ELR (cell line): ENCODE data around the gene MACROD2.

ENCODE experiments used
- DNase-seq: peaks from one replicate; pipeline ENCODE4 v3.0.0-alpha.2; 2015; ENCODE audit warnings: low read depth

MACROD2 gene

GRCh38 chr20:14470231-14470899 lies 475.0 kb downstream of the MACROD2 start:
- no peak for DNase-seq

DNA sequence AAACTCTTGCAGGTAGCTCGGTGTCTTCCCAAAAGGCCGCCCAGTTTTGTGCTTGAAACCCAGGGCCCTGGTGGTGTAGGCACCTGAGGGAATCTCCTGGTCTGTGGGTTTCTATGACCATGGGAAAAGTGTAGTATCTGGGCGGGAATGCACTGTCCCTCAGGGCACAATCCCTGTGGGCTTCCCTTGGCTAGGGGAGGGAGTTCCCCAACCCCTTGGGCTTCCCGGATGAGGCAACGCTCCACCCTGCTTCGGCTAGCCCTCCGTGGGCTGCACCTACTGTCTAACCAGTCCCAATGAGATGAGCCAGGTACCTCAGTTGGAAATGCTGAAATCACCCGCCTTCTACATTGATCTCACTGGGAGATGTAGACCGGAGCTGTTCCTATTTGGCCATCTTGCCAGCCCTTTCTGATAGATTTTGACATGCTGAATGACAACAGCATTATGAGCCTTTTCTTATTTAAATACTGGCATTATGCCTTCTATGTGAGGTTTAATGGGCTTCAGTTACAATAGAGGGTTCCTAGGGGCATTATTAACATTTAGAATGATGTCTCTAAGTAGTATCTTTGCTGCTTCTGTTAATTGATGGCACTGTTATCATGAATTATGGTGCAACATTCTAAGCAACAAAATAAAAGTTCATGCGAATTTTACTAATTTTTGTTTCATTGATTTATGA lies 475.8 kb downstream of the MACROD2 start:
- DNase-seq, result no peak

DNA sequence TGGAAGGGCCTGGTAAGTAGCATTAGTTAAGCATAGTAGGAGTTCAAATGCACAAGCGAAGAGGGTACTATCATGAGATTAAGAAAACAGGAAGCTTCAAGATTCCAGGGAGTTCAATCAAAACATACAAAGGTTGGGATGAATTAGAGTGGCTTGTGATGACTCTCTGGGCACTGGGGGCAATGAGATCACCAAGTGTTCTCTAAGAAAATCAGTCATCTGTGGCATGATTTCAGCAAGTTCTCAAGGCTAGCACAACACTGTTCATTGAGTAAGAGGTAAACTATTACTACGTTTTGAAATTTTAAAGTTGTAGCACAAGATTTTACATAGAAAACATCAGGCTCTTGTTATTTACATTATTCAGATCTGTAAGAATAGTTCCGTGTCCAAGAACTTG lies 481.8 kb downstream of the MACROD2 start:
- peak; percentile 47 for DNase-seq

- DNase-seq, result no peak
Measured at GRCh38 chr20:14478126-14478525, 482.8 kb downstream of the MACROD2 start.

GRCh38 chr20:14481863-14482262 lies 486.5 kb downstream of the MACROD2 start:
- DNase-seq, result peak; percentile 70

DNA sequence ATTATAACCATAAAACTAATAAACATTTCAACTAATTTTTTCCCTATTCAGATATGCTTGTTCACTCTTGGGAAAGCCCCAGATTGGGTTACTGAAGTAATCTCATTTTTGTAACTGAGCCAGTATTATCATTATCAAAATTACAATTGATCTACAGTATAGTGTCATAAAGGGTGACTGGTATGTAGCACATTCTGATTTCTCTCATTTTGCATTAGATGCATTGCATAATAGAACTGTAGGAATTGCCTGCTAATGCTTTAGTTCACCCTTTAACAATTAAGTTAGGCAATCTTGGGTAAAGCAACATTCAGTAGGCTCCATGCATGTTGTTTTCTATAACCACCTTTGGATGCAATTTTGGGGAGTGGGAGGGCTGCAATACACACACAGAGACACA lies 492.9 kb downstream of the MACROD2 start:
- no peak for DNase-seq

DNA sequence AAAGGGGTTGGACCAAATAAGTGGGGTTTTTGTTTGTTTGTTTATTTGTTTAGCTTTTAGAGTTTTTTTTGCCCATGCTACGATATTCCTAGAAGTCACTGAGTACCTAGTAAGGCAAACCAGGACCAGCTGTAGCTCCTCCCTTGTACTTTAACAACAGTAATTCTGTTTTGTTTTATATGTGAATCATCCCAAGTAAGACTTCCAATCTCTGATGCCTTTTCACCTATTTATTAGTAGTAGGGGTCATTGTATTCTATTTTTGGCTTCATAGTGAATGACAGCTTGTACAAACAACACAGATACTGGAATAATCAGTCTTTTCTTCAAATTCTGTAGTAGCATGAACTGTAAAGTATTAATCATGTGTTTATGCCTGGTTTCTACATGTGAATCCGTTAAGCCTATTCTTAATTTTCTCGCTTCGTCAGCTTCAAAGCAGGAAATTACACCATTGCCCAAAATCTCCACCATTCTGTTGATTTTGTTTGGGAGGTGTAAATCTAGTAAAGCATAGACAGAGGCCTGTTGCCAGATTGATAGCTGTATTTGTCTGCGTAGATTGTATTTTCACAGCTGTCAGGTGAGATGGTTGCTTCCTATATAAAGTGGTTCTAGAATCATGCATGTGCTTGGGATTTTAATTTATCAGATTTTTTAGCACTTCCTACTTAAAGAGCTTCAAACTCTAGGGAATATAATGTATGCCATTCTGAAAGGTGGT lies 493.6 kb downstream of the MACROD2 start:
- no peak for DNase-seq

DNA sequence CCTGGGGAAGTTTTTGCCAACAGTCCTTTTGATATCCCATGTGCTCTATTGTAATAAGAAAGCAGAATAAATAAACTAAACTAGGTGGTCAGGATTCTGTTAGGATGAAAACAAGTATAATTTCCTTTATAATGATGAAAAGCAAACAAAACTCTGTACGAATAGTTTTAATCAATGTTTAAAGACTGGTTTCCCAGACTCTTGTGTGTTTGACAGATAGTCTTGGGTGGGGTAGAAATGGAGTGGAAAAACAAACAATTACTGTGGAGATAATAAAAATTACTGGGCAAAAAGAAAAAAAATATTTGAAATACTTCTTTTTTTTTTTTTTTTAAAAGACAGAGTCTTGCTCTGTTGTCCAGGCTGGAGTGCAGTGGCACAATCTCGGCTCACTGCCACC lies 494.2 kb downstream of the MACROD2 start:
- no peak for DNase-seq

DNA sequence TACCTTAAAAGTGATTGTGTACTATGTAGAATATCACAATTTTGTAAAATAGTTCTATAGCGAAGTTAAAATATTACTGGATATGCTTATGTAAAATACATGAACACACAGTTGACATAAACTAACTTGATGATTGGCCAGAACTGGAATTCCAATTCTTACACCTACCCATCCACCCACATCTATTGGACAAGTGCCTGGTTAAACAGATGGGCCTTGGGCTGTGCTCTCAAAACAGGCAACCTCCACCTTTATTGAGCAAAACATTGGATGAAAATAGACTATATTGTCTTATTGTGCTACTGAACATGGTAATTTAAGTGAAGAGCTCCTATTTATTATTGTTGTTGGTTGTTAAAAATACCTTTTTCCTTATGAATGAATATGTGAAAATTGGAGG lies 496.1 kb downstream of the MACROD2 start:
- DNase-seq, result no peak

GRCh38 chr20:14493408-14493807 lies 498.1 kb downstream of the MACROD2 start:
- no peak for DNase-seq

- DNase-seq, result no peak
Measured at GRCh38 chr20:14494355-14494754, 499.0 kb downstream of the MACROD2 start.

- DNase-seq, result peak; percentile 2
Measured at GRCh38 chr20:14495066-14495465, 499.8 kb downstream of the MACROD2 start.

DNA sequence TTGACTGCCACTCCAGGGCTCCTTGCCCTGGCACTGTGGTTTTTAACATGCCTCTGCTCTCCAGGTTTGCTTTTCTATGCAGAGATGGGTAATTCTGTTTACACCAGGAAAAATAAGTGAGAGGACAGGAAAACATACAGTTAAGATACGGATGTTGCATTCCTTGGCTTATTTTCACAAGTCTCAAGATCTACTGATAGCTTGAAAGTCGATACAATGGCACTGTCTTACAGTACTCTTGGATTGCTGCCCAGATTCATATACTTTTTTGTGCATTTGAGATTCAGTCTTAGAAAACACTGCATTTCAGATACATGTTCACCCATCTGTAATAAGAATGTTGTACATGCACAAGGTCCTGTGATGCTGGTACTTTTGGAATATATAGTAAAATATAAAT lies 501.7 kb downstream of the MACROD2 start:
- no peak for DNase-seq

DNA sequence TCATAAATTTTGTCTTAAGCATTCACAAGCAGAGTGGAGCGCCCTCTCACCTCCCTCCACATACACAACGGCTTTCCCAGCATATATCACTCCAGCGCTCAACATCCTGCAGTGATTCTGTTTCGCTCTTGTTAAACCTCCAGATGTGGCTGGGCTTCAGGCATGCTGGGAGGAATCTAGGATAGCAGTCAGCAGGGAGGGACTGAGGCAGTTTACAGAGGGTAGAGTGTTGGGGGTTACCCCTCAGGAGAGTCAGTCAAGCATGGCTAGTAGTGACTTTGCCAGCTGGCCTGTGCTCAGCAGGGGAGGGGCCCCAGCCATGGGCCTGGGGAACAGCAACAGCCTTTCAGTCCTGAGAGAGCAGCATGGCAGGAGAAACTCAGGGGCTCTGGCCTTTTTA lies 503.5 kb downstream of the MACROD2 start:
- DNase-seq, result no peak

DNA sequence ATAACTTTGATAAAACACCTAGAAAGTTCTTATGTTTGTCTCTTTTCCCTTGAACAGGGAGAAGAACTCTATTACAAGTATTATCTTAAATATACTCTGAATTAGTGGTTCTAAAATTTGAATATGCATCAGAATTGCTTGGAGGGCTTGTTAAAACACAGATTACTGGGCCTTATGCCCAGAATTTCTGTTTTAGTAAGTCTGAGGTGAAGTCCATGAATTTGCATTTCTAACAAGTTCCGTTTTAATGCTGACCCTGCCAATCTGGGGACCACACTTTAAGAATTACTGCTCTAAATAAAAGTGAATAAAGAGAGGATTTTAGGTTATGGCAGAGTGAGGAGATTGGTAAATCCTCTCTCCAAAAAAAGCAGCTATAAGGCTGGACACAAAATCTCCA lies 510.2 kb downstream of the MACROD2 start:
- no peak for DNase-seq

- no peak for DNase-seq
Measured at GRCh38 chr20:14507711-14508110, 512.4 kb downstream of the MACROD2 start.

- no peak for DNase-seq
Measured at GRCh38 chr20:14510341-14510740, 515.0 kb downstream of the MACROD2 start.

DNA sequence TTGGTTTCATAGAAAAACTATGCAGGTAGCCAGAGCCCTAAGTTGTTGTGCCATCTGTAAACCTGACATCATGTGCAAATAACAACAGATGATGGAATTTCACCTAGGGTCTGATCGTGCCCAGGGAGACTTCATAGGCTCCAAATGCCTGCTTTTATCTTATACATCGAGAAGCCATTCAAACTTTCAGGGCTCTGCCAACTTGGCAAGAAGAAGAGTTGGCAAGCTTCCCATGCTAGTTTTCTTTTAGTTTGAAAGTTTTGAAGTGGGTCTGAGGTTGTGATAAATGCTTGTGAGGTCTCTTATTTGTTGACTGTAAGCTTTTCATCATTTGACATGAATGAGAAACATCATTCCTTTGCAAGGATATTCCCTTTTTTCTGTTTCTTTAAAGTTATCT lies 517.5 kb downstream of the MACROD2 start:
- no peak for DNase-seq

DNA sequence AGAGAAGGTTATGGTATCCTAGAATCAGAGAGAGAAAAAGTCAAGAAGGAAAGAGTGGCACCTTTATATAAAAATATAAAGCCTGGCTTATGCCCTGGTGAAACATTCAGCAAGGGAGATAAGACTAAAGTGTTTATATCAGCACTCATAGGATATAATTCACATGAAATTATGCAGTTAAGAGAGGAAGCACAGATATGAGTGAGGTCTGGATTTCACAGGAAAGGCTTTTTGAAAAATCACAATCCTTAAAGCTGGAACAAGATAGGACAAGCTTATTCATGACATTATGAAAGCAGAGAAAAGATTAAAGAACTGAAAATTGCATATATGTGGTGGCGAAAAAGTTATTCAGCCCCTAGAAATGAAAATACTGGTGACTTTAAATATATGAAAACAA lies 523.3 kb downstream of the MACROD2 start:
- DNase-seq, result no peak

DNA sequence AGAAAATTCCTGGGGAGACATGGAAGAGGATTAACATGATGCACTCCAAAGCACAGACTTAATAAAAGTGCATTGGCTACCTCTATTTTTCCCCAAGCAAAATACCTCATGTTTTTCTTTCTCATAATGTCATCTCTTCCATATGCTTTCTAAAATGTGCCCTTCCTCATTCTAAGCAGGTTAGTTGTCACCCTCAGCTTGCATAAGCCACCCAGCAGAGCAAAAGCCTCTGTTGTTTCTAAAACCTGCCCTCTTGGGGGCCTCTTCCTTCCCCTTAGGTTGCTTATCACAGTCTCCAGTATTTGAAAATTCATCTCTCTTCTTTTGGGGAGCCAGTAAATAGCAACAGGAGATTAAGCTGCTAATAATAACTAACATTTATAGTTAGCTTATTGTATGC lies 525.7 kb downstream of the MACROD2 start:
- no peak for DNase-seq

- DNase-seq, result peak; percentile 12
Measured at GRCh38 chr20:14521436-14521835, 526.1 kb downstream of the MACROD2 start.

- DNase-seq, result no peak
Measured at GRCh38 chr20:14522595-14522994, 527.3 kb downstream of the MACROD2 start.

- DNase-seq, result peak; percentile 7
Measured at GRCh38 chr20:14523090-14523489, 527.8 kb downstream of the MACROD2 start.
